GM12878 (cell line): ENCODE data around the gene NFS1. TPM values are rescaled to one million over a fixed set of nuclear protein-coding genes. Genes with fewer than 3 reads are reported as not detected.

Experiments used
- ATAC-seq: fragments of 200-7000 bp; cut with Tn5 transposase; 3 replicates; pipeline ENCODE4 v1.9.1; 2020; ENCODE audit warnings: mild to moderate bottlenecking, moderate library complexity
- BruUV-seq: library from RNA; stranded (reverse); fragments of 400-500 nt; replicated peaks from 2 replicates; lab custom pipeline; 2021; lab: Mats Ljungman, UMichigan
- CTCF ChIA-PET: fragments of 300-600 bp; sonication (Branson Sonifier 250); formaldehyde crosslinking; extraction: SDS; loops from one replicate; lab custom pipeline; 2021; ENCODE audit warnings: inconsistent platforms; lab: Yijun Ruan, JAX
- POLR2A ChIA-PET: fragments of 350-600 bp; formaldehyde crosslinking; extraction: SDS; loops from one replicate; lab custom pipeline; 2021; ENCODE audit warnings: inconsistent platforms; lab: Charles Lee
- RAD21 ChIA-PET: fragments of 300-600 bp; sonication (Branson Sonifier 250); formaldehyde crosslinking; loops from one replicate; lab custom pipeline; 2023; ENCODE audit warnings: antibody characterized with exemption; ENCODE audit not compliant: unreplicated experiment; lab: Charles Lee
- SMC1A ChIA-PET: fragments of 300-600 bp; sonication (Branson Sonifier 250); formaldehyde crosslinking; loops from one replicate; lab custom pipeline; 2023; ENCODE audit not compliant: unreplicated experiment, uncharacterized antibody; lab: Charles Lee
- DNase-seq: peaks from one replicate; pipeline ENCODE4 v3.0.0-alpha.2; 2011; ENCODE audit warnings: low read depth, low spot score
- FAIRE-seq: peaks from 3 replicates; lab custom pipeline; 2011; peaks lifted over from hg19 to GRCh38; lab: Jason Lieb, UNC
- H2AFZ ChIP-seq: 2 replicates; pipeline ENCODE4 v1.6.0; 2011; ENCODE audit warnings: low read depth, low read length, control low read depth; ENCODE audit not compliant: control insufficient read depth
- H3K27ac ChIP-seq: 2 replicates; pipeline ENCODE4 v1.5.1; 2011; ENCODE audit warnings: control low read depth; ENCODE audit not compliant: control insufficient read depth, insufficient read depth
- H3K27me3 ChIP-seq, 2 experiments: replicated peaks in 1 of 2; 2 replicates each; pipeline versions ENCODE4 v1.6.0 to v1.6.1; 2011; ENCODE audit warnings: low read length in 1 of 2; ENCODE audit not compliant: control insufficient read depth in 2 of 2, insufficient read depth in 2 of 2
- H3K36me3 ChIP-seq, 2 experiments: 2 replicates each; pipeline ENCODE4 v1.5.1; 2011; ENCODE audit warnings: low read length in 1 of 2; ENCODE audit not compliant: control insufficient read depth in 2 of 2, insufficient read depth in 2 of 2
- H3K4me1 ChIP-seq: 2 replicates; pipeline ENCODE4 v1.6.1; 2011; ENCODE audit warnings: mild to moderate bottlenecking, low read length, moderate library complexity, mixed read lengths; ENCODE audit not compliant: control insufficient read depth, insufficient read depth
- H3K4me2 ChIP-seq: 2 replicates; pipeline ENCODE4 v1.6.0; 2011; ENCODE audit warnings: control low read depth; ENCODE audit not compliant: control insufficient read depth, insufficient read depth
- H3K4me3 ChIP-seq: fragments of 200-600 bp; sonication (generic); 2 replicates; pipeline ENCODE4 v1.5.1; 2016
- H3K79me2 ChIP-seq: 2 replicates; pipeline ENCODE4 v1.6.0; 2011; ENCODE audit warnings: low read length; ENCODE audit not compliant: control insufficient read depth, insufficient read depth
- H3K9ac ChIP-seq: 2 replicates; pipeline ENCODE4 v1.8.0; 2011; ENCODE audit warnings: low read length, control low read depth, mixed read lengths; ENCODE audit not compliant: control insufficient read depth, insufficient read depth
- H3K9me3 ChIP-seq: replicated peaks from 3 replicates; pipeline ENCODE4 v1.5.1; 2011; ENCODE audit warnings: mild to moderate bottlenecking, low read length; ENCODE audit not compliant: control insufficient read depth, insufficient read depth
- H4K20me1 ChIP-seq: 2 replicates; pipeline ENCODE4 v1.6.0; 2011; ENCODE audit not compliant: control insufficient read depth, insufficient read depth
- ATF7 ChIP-seq: fragments of 450-650 bp; IDR thresholded peaks from 2 replicates; pipeline ENCODE4 v1.6.1; 2016; ENCODE audit warnings: low read depth, mild to moderate bottlenecking
- EP300 ChIP-seq, 2 experiments: fragments of 150-350 bp in 1 of 2; IDR thresholded peaks; 2 replicates each; pipeline ENCODE4 v1.6.1; 2011 to 2012; ENCODE audit warnings: low read depth in 2 of 2, low read length in 2 of 2, borderline replicate concordance in 1 of 2, improper control_type of control experiment in 1 of 2, inconsistent platforms in 1 of 2; ENCODE audit not compliant: control insufficient read depth in 1 of 2
- IRF4 ChIP-seq: IDR thresholded peaks from 2 replicates; pipeline ENCODE4 v1.6.1; 2011; ENCODE audit warnings: low read depth, low read length
- RBBP5 ChIP-seq: fragments of 200-600 bp; sonication (generic); conservative IDR thresholded peaks from 2 replicates; pipeline ENCODE4 v1.6.1; 2016
- RFX5 ChIP-seq: IDR thresholded peaks from 2 replicates; pipeline ENCODE4 v1.6.1; 2011; ENCODE audit warnings: low read depth, low read length, improper control_type of control experiment
- SIN3A ChIP-seq: IDR thresholded peaks from 2 replicates; pipeline ENCODE4 v1.6.1; 2012; ENCODE audit warnings: low read depth, low read length, improper control_type of control experiment
- YY1 ChIP-seq: IDR thresholded peaks from 2 replicates; pipeline ENCODE4 v1.6.1; 2011; ENCODE audit warnings: low read depth, mild to moderate bottlenecking, low read length
- ZNF217 ChIP-seq: fragments of 450-650 bp; IDR thresholded peaks from 2 replicates; pipeline ENCODE4 v1.6.1; 2017; ENCODE audit warnings: antibody characterized with exemption, mild to moderate bottlenecking
- WGBS: methylation state at CpG from one replicate; pipeline ENCODE4 v1.1.6; 2016; ENCODE audit warnings: low lambda C conversion rate; ENCODE audit not compliant: insufficient replicate concordance, insufficient coverage; ENCODE audit errors: missing lambda C conversion rate; 5-methylcytosine and 5-hydroxymethylcytosine counted together
- in situ Hi-C: fragments of 300-500 bp; cut with MboI; formaldehyde crosslinking; loops from 9 replicates; pipeline ENCODE4 v1.14.3; 2018; ENCODE audit warnings: mixed read lengths
- intact Hi-C: fragments of 100-400 bp; cut with micrococcal nuclease; formaldehyde crosslinking; loops from one replicate; pipeline ENCODE4 v1.14.2; 2022; ENCODE audit not compliant: unreplicated experiment
- polyA plus RNA-seq, 11 experiments: library from polyadenylated mRNA; depleted of rRNA in 4 of 11; unstranded in 6 of 11; stranded (reverse) in 5 of 11; fragments of >200 nt; fragmentation: Nextera tagmentation in 4 of 11; fragmentation: Illumina TruSeq in 1 of 11; extraction: Ambion mirVana in 4 of 11; extraction: Trizol in 1 of 11; gene quantifications; 1 replicate in 1 of 11; 2 replicates in 10 of 11; pipeline versions ENCODE4 v1.2.1 to v1.2.3, GENCODE V29; 2011 to 2016; ENCODE audit warnings: inconsistent platforms in 2 of 11, missing spikeins in 2 of 11, low read depth in 1 of 11
- total RNA-seq, 4 experiments: library from RNA; depleted of rRNA in 3 of 4; stranded (reverse); fragments of >200 nt in 3 of 4; fragmentation: Illumina TruSeq in 1 of 4; extraction: Trizol in 1 of 4; gene quantifications; 2 replicates each; pipeline versions ENCODE4 v1.2.1 to v1.2.3, GENCODE V29; 2013 to 2021
- TF ChIP-seq, protein P1 (sequence below): fragments of 450-650 bp; IDR thresholded peaks from 2 replicates; pipeline ENCODE4 v1.6.1; 2017; ENCODE audit warnings: mild to moderate bottlenecking, low read depth, inconsistent platforms; ENCODE audit not compliant: poor library complexity, severe bottlenecking
- TF ChIP-seq, protein P2 (sequence below): IDR thresholded peaks from 2 replicates; pipeline ENCODE4 v1.6.1; 2011; ENCODE audit warnings: borderline replicate concordance, low read depth, mild to moderate bottlenecking, moderate library complexity, mixed read lengths, low read length; ENCODE audit not compliant: insufficient read depth; ENCODE audit errors: extremely low read length
- TF ChIP-seq, protein P3 (sequence below): fragments of 450-650 bp; IDR thresholded peaks from 2 replicates; pipeline ENCODE4 v1.6.1; 2016; ENCODE audit warnings: mild to moderate bottlenecking
- TF ChIP-seq, protein P4 (sequence below): IDR thresholded peaks from 2 replicates; pipeline ENCODE4 v1.6.1; 2012; ENCODE audit warnings: low read depth, low read length, improper control_type of control experiment
- TF ChIP-seq, protein P5 (sequence below): fragments of 450-650 bp; IDR thresholded peaks from 2 replicates; pipeline ENCODE4 v1.6.1; 2017; ENCODE audit warnings: mild to moderate bottlenecking
- TF ChIP-seq, protein P6 (sequence below): fragments of 450-650 bp; IDR thresholded peaks from 2 replicates; pipeline ENCODE4 v1.6.1; 2017; ENCODE audit warnings: low read depth, mild to moderate bottlenecking, moderate library complexity

The NFS1 gene
- total and polyA plus RNA-seq, 10 of the 15 experiments (the other 5 are each of a cell fraction or from before 2014, with no cell fraction given): 9.2 to 74.1 (median 38.6) TPM

DNA sequence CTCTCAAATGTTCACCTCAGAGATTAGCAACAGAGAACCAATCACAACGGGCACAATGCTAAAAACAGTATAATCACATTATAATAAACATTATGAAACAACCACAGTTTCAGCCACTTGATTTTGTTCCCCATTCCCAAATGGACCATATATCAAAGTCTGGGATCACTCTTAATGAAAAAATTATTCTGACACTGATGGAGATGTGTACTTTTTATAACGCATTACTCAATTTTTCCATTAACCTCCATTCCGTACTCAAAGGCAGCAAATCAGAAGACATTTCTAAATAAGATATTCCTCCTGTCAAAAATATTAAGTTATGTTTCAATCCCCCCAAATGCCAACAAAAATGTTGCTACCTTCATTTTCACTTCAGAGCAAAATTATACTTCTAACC lies 37.2 kb downstream of the NFS1 start (continued):
- TF ChIP-seq, protein P1, sequence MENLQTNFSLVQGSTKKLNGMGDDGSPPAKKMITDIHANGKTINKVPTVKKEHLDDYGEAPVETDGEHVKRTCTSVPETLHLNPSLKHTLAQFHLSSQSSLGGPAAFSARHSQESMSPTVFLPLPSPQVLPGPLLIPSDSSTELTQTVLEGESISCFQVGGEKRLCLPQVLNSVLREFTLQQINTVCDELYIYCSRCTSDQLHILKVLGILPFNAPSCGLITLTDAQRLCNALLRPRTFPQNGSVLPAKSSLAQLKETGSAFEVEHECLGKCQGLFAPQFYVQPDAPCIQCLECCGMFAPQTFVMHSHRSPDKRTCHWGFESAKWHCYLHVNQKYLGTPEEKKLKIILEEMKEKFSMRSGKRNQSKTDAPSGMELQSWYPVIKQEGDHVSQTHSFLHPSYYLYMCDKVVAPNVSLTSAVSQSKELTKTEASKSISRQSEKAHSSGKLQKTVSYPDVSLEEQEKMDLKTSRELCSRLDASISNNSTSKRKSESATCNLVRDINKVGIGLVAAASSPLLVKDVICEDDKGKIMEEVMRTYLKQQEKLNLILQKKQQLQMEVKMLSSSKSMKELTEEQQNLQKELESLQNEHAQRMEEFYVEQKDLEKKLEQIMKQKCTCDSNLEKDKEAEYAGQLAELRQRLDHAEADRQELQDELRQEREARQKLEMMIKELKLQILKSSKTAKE: no peak
- TF ChIP-seq RFX5: no peak
- TF ChIP-seq YY1: no peak
- no peak for TF ChIP-seq IRF4

DNA sequence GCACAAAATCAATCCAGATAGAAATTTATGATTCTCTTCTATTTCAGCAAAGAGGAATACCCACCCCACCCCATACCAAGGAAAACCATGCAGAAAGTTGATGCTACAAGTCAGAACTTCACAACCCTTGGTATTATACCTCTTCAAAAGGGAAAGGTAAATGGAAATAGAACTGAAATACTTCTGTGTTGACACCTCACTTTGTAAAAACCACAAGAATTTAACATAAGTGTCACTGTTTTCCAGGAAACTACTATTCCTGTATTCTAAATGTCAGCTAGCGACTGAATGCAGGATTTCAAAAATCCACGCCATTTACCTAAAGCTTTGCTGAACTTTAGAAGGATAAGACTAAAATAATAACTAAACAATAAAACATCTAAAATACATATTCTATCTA lies 38.1 kb downstream of the NFS1 start:
- H4K20me1 ChIP-seq: peaks cover 13% of the 10 kb centered on the region
- ChIA-PET CTCF (interaction anchor here (1.0 to 5.8 kb wide), 4 partner anchors 17 to 54 kb away, joined by 3 to 31 read pairs (median 4); no protein-coding TSS in a partner anchor), RAD21 (interaction anchor here (0.5 to 4.5 kb wide), 4 partner anchors 9 to 383 kb away, joined by 3 to 29 read pairs (median 3); partner anchors contain the start of gene SCAND1), POLR2A (interaction anchor here (0.6 to 1.2 kb wide), 3 partner anchors 44 to 171 kb away, joined by 3 to 5 read pairs (median 5); no protein-coding TSS in a partner anchor), SMC1A (interaction anchor here (0.7 to 4.8 kb wide), 7 partner anchors 13 to 233 kb away, joined by 3 to 28 read pairs (median 4); no protein-coding TSS in a partner anchor)
- H2AFZ ChIP-seq: no peak overlapping the region
- WGBS: 13% methylated on average over 2 of the region's 2 CpGs
- intact Hi-C loops: no loop called here
- no peaks in the 10 kb centered on the region for H3K9me3 ChIP-seq
- ATAC-seq (no peak), FAIRE-seq (no peak), DNase-seq (no peak)
- peak overlapping the region; percentile 98 for H3K4me2 ChIP-seq
- in situ Hi-C loops: no loop called here
- no peaks in the 10 kb centered on the region for H3K27me3 ChIP-seq
- peak overlapping the region; percentile 59; the same call in 1 of the 2 replicates for H3K4me3 ChIP-seq
- no TSS peak for BruUV-seq
- peaks cover 89% of the 10 kb centered on the region for H3K79me2 ChIP-seq
- H3K9ac ChIP-seq: peak overlapping the region; percentile 5; the same call in 1 of the 2 replicates
- H3K4me1 ChIP-seq: peaks cover 10% of the 10 kb centered on the region
- H3K27ac ChIP-seq: peak overlapping the region; percentile 46; the same call in 1 of the 2 replicates
- peaks cover 0 to 7% of the 10 kb centered on the region in 2 experiments; a peak in 1 of 4 replicates for H3K36me3 ChIP-seq
- TF ChIP-seq ZNF217: no peak
- peak; percentile 55; the same call in 1 of the 2 replicates for TF ChIP-seq SIN3A
- TF ChIP-seq, protein P2, sequence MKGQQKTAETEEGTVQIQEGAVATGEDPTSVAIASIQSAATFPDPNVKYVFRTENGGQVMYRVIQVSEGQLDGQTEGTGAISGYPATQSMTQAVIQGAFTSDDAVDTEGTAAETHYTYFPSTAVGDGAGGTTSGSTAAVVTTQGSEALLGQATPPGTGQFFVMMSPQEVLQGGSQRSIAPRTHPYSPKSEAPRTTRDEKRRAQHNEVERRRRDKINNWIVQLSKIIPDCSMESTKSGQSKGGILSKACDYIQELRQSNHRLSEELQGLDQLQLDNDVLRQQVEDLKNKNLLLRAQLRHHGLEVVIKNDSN: no peak
- no peak for TF ChIP-seq ATF7
- TF ChIP-seq EP300 (IDR thresholded peaks at IDR 0.05; ENCODE audit: borderline replicate concordance in 1 of 2, control insufficient read depth in 1 of 2, low read depth in 2 of 2, low read length in 2 of 2): no peak
- TF ChIP-seq, protein P3, sequence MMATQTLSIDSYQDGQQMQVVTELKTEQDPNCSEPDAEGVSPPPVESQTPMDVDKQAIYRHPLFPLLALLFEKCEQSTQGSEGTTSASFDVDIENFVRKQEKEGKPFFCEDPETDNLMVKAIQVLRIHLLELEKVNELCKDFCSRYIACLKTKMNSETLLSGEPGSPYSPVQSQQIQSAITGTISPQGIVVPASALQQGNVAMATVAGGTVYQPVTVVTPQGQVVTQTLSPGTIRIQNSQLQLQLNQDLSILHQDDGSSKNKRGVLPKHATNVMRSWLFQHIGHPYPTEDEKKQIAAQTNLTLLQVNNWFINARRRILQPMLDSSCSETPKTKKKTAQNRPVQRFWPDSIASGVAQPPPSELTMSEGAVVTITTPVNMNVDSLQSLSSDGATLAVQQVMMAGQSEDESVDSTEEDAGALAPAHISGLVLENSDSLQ: no peak
- TF ChIP-seq, protein P4, sequence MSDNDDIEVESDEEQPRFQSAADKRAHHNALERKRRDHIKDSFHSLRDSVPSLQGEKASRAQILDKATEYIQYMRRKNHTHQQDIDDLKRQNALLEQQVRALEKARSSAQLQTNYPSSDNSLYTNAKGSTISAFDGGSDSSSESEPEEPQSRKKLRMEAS: no peak
- no peak for TF ChIP-seq RBBP5
- TF ChIP-seq, protein P5, sequence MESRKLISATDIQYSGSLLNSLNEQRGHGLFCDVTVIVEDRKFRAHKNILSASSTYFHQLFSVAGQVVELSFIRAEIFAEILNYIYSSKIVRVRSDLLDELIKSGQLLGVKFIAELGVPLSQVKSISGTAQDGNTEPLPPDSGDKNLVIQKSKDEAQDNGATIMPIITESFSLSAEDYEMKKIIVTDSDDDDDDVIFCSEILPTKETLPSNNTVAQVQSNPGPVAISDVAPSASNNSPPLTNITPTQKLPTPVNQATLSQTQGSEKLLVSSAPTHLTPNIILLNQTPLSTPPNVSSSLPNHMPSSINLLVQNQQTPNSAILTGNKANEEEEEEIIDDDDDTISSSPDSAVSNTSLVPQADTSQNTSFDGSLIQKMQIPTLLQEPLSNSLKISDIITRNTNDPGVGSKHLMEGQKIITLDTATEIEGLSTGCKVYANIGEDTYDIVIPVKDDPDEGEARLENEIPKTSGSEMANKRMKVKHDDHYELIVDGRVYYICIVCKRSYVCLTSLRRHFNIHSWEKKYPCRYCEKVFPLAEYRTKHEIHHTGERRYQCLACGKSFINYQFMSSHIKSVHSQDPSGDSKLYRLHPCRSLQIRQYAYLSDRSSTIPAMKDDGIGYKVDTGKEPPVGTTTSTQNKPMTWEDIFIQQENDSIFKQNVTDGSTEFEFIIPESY: no peak
- TF ChIP-seq, protein P6, sequence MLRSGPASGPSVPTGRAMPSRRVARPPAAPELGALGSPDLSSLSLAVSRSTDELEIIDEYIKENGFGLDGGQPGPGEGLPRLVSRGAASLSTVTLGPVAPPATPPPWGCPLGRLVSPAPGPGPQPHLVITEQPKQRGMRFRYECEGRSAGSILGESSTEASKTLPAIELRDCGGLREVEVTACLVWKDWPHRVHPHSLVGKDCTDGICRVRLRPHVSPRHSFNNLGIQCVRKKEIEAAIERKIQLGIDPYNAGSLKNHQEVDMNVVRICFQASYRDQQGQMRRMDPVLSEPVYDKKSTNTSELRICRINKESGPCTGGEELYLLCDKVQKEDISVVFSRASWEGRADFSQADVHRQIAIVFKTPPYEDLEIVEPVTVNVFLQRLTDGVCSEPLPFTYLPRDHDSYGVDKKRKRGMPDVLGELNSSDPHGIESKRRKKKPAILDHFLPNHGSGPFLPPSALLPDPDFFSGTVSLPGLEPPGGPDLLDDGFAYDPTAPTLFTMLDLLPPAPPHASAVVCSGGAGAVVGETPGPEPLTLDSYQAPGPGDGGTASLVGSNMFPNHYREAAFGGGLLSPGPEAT: no peak
